Measurements from ENCODE around the gene SMIM28. TPM values are rescaled to one million over a fixed set of nuclear protein-coding genes. Genes with fewer than 3 reads are reported as not detected.
"Not testable (repeated sequence)": the region's sequence is repeated elsewhere in the genome, so short reads cannot be mapped to it uniquely, and the experiment has no call there.

SMIM28 gene
- total RNA-seq, 1 experiment from 2014 or later: not detected

DNA sequence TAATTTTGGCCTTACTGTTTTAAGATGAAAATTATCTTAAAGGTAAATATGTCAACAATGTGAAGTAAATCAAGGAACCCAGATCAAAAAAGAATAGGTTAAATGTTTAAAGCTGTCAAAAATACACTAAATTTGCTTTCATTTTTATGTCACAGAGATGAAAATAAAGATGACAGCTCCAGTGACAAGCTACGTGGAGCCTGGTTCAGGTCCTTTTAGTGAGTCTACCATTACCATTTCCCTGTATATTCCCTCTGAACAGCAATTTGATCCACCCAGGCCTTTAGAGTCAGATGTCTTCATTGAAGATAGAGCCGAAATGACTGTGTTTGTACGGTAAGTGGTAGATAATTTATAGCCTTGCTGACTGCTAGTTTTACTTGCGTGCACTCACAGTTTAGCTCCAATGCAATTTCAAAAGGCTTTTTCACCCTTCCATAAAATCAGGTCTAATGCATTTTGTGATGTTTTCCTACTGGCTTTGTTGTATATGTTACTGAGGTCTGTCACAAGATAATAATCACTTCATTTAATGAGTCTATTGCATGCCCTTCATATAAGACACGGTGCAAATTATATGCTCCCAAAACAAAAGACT, 28.2 kb downstream of the SMIM28 start:
- no peak for DNase-seq (ENCODE audit: low spot score)

DNA sequence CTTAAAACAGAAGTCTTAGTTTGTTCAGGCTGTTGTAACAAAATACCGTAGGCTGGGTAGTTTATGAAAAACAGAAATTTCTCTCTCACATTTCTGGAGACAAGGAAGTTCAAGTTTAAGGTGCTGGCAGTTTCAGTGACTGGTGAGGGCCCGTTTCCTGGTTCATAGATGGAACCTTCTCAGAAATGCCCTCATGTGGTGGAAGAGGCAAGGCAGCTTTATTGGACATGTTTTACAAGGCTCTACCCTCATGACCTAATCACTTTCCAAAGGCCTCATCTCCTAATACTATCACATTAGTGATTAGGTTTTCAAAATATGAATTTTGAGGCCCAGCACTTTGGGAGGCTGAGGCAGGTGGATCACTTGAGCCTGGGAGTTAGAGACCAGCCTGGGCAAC, 28.7 kb downstream of the SMIM28 start:
- no peak for DNase-seq (ENCODE audit: low spot score)

DNA sequence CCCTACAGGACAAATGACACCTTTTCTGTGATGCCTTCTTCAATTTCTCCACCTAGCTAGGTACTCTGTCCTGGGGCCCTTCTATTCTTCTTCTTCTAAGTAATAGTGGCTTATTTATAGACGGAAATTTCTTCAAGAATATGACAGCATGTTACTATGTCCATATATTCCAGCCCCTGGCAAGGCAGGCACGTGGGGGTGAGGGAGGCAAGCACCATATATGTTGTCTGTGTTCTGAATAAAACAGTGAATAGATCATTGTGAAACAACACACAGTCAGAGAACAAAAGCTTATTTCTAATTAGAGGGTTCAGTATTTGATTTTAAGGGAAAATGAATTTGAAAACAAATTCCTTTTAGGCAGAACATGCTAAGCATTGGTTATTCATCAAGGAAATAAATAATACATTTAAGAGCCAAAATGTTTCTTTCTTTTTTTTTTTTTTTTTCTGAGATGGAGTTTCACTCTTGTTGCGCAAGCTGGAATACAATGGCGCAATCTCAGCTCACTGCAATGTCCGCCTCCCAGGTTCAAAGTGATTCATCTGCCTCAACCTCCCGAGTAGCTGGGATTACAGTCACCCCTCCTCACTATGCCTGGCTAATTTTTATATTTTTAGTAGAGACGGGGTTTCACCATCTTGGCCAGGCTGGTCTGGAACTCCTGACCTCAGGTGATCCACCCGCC, 32.5 kb downstream of the SMIM28 start:
- DNase-seq (ENCODE audit: low spot score): no peak

DNA sequence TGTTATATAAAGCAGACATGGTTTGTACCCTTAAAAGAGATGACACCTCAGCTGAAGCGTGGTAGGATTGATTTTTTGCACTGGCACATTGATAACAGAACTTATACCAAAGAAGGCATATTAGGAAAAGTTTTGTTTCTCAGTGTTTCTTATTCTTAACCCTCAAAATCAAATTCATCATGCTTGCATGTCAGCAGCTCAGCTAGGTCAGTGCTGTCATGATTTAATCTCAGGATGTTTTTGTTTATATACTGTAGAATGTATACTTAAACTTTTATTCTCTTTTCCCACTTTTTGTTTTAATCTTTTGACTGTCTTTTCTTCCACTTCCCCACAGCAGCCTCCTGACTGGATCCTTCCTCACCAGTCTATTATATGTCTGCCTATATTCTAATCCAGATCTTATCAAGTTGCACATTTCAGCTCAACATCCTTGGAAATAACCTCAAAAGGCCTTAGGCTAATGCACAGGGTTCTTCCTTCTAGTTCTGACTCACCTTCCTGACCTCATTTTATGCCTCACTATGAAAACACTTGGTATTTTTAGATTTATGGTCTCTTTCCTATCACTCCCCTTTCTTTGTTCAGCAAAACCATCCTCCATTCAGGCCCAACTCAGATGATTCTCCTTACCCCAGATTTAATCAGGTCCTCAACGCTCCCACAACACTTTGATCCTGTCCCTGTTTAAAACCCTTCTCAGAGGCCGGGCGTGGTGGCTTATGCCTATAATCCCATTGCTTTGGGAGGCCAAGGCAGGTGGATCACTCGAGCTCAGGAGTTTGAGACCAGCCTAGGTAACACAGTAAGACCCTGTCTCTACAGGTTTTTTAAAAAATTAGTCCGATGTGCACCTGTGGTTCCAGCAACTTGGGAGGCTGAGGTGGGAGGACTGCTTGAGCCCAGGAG, 33.5 kb downstream of the SMIM28 start:
- peak; percentile 86 for DNase-seq (ENCODE audit: low spot score)

DNA sequence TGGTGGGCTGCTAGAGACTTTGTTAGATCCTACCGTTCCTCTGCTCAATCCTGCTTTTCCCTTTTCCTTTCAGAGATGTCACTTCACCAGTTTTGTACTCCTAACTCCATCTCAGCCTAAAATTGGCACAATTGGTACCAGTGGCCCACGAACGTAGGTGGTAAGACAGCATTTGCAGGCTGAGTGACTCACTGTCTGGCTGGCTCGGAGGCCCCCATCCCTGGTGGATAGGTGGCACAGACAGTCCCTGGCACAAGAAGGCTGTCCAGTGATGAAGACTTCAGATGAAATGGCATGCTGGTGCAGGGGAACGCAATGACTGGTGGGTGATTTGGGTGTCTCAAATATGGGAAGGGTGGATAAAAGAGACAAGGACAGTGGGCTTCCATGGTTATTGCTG, 37.4 kb downstream of the SMIM28 start:
- DNase-seq (ENCODE audit: low spot score): no peak

DNA sequence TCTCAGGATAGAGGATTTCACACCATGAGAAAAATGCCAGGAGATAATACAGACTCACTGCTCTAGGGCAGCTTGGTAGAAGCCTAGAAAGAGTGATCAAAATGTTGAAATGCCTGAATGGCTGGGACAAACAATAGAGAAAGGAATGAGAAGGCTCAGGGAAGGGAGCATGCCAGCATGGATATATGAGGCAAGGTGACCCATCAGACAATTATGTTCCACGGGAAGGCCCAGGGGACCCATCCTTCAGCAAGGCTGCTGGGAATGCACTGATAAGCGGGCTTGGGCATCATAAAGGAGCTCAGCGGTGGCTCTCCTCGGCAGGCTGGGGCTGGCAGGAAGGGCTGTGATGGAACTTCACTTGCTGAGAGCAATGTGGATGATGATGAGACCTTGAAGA, 38.5 kb downstream of the SMIM28 start:
- no peak for DNase-seq (ENCODE audit: low spot score)

DNA sequence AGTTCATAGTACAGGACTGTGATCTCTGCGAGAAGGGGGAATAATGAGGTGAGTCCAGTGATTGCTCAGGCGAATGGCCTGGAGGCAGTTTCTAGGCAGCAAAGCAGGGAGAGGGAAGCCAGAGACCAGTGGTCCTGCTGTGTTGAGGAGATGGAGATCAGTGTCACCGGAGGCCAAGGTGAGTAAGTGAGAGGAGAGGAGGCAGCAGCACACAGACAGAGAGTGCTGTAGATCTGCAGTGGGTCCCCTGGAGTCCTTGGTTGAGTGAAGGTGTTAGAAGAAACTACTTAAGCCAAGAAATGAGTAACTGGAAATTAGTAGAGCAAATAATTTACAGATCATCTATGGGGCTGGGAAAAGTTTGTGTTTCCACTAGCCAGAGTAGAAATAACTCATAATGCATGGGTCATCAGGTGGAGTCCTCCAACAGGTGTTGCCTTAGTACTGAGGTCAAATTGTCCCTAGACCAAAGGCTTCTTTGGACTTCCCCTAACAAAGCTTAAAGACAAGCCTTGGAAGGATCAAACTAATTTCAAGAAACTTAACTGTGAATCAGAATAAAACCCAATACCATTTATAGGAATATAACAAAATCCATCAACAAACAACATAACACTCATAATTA, 39.9 kb downstream of the SMIM28 start:
- no peak for DNase-seq (ENCODE audit: low spot score)

DNA sequence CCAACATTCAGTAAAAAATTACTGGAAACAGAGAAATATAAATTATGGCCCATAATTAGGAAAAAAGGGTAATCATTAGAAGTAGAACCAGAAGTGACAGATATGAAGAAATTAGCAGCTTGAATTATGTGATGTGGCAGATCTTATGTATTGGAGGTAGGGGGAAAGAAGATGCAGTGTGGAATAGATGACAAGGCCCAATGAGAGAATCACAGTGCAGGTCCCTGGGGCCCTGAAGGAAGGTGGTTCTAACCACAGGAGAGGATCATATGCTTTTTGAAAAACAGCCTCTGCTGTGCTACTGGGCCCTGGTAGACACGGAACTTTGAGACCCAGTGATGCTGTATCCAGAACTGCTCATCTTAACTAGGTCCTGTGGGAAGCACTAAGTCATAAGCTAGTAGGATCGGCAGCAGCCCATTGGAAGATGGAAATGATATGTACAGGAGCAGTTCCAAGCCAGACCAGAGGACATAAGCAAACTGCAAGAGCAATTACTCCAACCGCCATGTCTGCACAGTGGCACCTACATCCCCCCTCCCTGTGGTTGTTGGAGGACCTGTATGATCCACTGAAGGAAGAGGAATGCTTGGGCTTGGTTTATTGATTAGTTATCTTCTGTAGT, 40.5 kb downstream of the SMIM28 start:
- DNase-seq (ENCODE audit: low spot score): no peak

DNA sequence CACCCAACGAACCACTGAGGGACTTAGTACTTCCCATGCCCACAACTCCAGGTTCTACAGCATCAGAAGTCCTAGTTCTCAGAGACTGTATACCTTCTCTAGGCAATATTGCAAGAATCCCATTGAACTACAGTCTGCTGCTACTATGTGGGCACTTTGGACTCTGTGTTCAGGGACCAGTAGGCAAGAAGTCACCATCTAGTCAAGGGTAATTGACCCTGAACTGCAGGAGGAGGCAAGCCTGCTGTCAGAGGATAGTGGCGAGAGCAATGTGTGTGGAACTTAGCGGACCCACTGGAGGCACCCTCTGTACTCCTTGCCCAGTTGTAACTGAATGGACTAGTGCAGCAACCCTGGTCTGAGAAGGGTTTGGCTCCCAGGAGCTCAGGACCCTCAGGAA, 42.1 kb downstream of the SMIM28 start:
- no peak for DNase-seq (ENCODE audit: low spot score)

DNA sequence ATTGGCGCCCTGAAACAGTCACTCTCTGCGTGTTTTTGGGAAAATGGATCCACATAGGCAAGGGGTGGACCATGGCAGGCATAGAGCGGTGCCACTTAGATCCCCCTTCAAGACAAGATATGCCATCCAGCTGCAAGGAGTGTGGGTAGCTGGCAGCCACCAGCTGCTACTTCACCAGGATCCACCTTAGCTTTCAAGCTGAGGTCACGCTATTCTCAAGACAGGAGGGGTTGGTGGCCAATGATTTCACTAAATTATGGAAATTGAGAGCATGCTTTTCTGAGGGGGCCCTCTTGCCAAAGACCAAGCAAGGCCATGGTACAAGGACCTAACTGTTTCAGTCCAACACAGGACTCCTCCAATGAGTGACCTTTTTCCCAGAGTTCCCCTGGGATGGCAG, 42.7 kb downstream of the SMIM28 start:
- DNase-seq (ENCODE audit: low spot score): no peak

DNA sequence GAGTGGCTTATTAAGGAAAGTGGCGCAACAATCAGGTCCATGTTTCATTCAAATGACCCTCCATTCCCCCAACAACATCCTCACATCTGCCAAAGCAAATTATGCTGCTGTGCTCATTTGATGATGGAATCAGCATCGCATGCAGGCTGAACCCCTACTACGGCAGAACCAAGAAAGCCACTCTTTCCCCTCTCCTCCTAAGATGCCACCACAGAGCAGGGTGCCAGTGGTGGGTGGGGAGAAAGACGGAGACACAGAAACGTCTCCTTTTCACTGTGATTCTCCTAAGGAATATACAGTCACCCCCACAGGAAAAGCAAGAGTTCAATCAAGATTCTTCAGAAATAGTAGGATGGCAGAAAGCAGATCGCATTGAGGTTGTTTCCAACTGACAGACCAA, 43.4 kb downstream of the SMIM28 start:
- DNase-seq (ENCODE audit: low spot score): no peak

DNA sequence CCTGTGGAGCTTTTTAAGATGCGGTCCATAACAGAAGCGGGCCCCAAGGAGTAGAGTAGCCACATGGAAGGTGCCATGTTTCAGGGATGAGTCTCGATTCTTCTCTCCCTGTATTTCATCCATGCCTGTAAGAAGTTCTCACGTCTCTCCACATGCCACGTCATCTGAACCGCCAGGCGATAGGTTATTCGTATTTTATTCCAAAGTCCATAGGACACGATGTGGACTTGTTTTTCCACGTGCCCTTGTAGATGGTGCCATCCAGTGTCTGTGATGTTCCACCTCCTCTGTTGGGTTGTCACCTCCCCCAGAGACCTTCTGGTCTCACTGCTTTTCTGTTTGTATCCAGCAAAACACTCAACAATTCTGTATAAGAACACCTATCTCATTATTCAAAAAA, 43.9 kb downstream of the SMIM28 start:
- DNase-seq (ENCODE audit: low spot score): no peak

DNA sequence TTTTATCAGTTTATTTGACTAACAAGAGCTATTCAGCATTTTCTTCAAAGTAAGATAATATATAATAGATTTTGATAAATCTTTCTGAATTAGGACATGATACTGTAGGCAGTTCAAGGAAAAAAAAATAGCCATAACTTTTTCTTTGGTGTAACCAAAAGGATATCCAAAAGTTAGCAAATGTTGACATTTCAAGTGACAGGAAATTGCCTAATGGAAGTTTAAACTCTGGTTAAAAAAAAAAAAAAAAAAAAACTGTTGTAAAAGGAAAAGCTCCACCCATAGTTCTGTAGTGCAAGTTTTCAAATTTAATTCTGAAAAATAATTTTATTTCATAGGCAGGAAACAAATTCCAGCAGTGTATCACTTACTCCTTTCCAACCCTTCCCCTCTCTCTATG, 45.2 kb downstream of the SMIM28 start:
- no peak for DNase-seq (ENCODE audit: low spot score)

DNA sequence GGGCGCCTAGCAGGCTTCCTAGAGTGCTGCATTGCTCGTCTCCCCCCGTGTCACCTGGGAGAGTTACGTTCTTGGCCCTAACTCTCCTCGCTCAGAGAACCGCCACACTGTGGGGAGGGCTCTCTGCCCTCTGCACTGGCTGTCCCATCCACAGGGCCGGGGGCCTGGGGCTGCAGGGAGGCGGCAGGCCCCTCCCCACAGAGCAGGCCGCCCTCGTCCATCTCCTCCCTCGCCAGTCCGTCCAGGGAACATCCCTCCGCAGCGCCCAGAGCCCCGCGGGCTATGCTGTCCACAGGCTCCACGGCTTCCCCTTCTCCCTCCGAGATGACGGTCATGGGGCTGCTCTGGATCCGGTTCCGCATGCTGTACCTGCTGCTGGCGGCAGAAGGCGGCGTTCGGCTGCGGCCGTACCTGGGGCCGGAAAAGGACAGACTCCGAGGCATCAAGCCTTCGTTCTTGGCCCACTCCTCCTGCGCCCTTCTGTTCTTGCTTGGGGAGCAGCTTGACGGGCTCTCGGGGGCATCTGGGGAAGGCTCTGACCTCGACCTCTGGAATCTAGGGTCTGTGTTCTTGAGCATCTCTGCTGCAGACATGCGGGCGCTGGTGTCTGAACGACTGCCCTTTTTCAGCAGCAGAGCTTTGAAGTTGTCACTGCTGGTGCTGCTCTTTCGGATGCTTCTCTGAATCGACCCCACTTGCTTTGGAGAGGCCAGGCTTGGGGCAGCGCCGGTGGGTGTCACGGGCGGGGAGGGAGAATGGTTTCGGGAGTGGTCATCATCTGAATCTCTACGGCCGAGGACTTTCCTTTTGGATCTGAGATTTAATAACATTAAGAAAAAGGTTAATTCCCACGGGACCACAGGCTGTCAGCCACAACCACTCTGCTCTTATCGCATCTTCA, 46.5 kb downstream of the SMIM28 start:
- DNase-seq (ENCODE audit: low spot score): no peak

DNA sequence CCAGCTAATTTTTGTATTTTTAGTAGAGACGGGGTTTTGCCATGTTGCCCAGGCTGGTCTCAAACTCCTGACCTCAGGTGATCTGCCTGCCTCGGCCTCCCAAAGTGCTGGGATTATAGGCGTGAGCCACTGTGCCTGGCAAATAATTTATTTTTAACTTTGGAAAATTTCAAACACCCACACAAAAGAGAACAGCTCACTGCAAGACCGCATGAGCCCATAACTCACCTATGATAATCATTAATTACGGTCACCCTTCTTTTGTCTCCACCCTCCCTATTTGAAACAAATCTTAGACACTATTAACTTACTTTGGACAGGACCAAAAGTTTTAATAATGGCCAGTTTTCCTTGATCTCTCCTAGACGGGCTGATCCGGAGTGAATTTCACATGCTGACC, 47.6 kb downstream of the SMIM28 start:
- not testable (repeated sequence) for DNase-seq (ENCODE audit: low spot score)

DNA sequence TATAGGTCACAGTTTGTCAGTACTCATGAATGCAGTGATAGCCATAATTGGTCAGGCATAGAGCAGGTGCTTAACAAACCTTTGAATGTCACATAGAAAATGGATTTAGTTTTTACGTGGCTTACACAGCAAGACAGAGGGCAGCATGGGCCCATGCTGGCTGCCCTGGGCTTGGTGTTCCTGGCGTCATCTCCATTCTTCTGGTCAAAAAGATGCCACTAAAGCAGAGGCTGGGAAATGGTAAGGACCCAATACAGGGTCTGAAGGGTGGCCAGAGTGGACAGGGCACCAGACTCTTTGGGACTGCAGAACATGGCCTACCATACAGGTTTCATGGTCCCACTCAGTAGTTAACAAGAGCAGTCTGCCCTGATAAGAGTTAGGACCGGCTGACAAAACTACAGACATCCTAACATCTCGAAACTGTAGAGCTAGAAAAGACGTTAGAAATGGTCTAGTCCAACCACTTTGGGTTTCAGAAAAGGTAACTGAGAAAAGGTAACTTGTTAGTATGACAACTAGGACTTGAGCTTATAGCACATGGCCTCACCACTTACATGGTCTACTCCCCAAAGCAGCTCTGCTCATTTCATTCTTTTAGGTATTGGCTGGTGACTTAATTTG, 48.9 kb downstream of the SMIM28 start:
- no peak for DNase-seq (ENCODE audit: low spot score)

DNA sequence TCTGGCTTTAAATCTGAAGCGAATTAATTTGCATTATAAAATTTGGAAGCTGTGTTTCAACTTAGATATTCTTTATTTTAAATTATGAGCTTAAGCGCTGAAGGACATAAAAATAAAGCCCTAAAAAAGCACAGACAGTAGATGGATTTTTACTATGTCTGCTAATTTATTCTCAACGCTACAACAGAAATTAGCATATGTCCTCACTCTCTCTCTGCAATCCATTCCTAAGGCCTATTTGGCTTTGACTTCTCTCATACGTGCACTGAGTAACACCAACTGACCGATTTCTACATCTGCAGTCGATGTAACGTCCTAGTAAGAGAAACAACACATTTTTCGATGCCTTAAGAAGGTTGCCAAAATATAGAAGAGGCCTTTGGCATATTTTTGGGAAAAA, 50.0 kb downstream of the SMIM28 start:
- DNase-seq (ENCODE audit: low spot score): no peak

DNA sequence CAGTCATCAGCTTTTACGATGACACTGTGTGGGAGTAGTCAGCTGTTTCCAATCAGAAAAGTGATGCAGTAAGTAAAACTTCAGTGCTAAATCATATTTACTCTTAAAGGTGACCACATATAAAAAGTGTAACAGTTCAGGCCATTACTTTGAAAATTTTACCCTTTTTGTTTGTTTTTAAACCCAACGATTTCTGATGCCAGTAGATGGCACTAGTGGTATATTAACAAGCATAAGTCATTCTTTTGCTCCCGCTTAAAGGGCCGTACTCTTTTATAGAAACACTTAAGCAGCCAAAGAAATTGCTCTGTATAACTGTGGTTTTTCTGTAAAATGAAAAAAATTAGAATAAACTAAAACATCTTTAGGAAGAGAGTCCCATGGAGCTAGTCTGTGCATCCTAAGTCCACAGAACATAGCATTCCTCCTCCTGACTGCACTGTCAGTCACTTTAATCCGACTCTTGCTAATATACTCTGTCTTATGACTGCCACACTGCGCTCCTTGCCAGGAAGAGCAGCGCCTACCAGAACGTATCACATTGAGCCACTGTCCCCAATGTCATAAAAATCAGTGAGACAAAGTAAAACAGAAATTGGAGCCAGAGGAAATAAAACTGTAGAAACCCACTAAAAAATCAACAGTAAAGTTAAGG, 51.4 kb downstream of the SMIM28 start:
- DNase-seq (ENCODE audit: low spot score): peak; percentile 40

DNA sequence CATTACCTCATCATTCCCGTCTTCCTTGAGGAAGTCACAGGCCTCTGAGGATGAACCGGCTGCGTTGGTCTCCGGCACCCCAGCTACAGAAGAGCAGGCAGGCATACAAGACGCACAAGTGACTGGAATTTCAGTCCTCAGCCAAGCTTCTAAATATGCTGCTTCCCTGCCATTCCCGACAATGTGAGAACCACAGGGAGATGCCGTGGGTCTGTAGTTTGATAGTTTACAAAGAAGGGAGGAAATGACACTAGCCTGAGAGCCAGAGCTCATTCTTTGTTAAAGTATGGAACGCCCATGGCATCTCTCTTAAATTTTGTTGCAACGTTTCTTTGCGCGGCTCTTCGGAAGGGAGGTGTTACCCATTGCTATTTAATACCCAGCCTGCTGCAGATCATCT, 52.1 kb downstream of the SMIM28 start:
- DNase-seq (ENCODE audit: low spot score): no peak

Measured in A172 (cell line).